ENCODE data around the gene ZNHIT2.

ZNHIT2 gene

DNA sequence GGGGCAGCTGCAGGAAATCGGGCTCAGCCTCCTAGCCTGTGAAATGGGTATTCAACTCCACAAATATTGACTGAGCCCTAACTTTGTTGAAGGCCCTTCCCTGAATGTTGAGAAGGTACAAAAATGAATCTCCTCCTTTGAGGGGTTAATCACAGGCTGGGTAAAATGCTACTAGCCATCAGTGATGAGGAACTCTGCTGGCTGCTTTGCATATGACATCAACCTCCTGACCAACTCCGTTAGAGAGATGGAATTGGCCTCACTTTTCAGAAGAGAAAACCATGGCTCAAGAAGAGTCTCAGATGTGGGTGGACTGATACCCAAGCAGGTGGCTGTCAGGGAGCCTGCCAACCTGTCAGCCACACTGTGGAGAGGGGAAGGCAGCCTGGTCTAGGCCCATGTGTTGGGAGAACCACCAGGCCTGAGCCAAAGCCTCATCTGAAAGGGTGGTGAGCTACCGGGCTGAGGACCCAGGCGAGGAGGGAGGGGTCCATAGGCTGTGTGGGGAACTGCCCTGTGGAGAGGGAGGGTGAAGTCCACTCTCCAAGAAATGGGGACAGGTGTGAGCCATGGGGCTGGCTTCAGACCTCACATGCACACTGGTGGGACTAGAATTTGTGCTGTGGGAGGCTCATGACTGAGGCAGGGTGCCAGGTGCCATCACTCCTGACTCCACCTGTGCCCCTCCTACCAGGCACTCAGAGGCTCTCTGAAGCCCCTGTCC lies 45.4 kb downstream of the ZNHIT2 start:
- no peak for DNase-seq (ENCODE audit: low read depth)

DNA sequence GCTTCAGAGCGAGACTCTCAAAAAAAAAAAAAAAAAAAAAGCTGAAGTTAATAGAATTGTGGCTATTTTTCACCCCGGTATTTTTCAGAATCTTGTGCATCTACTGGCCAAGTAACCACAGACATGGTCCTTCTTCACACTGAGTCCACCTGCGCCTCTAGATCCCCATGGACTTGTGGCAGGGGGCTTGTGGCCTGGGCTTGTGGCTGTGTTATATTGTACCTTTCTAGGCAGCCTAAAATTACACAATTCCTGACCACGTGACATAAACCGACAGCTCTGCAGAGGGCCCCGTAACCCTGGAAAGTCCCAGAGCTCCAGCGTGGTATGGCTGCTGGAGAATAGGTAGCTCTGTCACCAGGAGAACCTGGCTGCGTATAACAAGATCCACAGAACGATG lies 48.3 kb downstream of the ZNHIT2 start:
- DNase-seq (ENCODE audit: low read depth) = no peak

DNA sequence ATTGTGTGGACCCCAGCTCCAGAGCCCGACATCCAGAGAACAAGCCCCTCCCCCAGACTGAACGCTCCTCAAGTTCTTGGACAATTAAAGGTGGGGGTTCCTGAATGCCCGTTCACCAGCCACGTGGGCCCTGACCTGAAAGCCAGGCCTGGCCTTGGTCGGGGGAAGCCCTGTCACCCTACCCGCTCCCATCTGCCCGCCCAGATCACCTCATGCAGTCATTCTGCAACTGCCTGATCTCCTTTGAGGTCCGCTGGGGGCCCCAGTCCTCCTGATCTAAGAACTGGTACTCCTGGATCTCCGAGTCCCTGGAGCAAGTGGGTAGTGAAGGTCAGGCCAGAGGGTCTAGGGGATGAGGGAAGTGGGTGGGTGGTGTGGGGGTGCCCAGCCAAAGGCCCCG lies 50.1 kb downstream of the ZNHIT2 start:
- no peak for DNase-seq (ENCODE audit: low read depth)

DNA sequence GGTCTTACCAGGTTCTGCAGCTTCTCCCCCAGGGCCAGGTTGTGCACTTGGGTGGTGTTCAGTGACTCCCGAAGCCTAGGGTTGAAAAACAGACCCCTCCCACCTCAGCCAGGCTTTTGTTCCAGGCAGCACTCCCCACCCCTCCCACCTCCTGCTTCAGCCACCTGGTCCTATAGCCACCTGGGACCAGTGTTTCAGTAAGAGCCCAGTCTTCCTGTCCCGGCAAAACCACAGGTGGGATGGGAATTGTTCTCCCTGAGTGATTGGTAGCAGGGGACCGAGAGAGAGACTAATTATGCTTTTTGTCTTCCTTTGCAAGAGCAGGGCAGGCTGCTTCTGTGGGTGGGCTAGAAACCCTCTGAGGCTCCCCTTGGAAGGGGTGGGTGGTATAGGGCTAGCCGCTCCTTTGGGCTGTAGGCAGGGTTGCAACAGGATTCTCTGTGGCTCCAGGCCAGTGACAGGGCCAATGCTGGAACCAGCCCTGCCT lies 50.7 kb downstream of the ZNHIT2 start:
- no peak for DNase-seq (ENCODE audit: low read depth)

Data from stimulated activated CD8-positive, alpha-beta memory T cell treated with anti-CD3 and anti-CD28 coated beads, Interleukin-15, amount 100 ng/mL, for 24 hours (primary cell).